ENCODE measurements around the gene MUL1. TPM values are rescaled to one million over a fixed set of nuclear protein-coding genes. Genes with fewer than 3 reads are reported as not detected.
A peak's percentile ranks its signal among the peaks of the same experiment; 100 is the strongest.

The MUL1 gene
- total RNA-seq, 1 donor from 2014 or later, result 19.9 TPM

GRCh38 chr1:20507248-20507563 lies 745 bp downstream of the MUL1 start:
- intact Hi-C loops (cut with DNase I), result no loop called here
- H3K4me1 ChIP-seq, result peaks cover 27% of the 10 kb centered on the region
- DNase-seq (ENCODE audit: extremely low spot score in 2 of 2), result no peak
- H3K27me3 ChIP-seq, result no peaks in the 10 kb centered on the region
- H3K9me3 ChIP-seq, result no peaks in the 10 kb centered on the region
- TF ChIP-seq POLR2AphosphoS5 (IDR thresholded peaks at IDR 0.05; ENCODE audit: insufficient read depth in 1 of 2, low read depth in 1 of 2), result no peak
- no peak for TF ChIP-seq CTCF (IDR thresholded peaks at IDR 0.05)
- TF ChIP-seq POLR2A (IDR thresholded peaks at IDR 0.05), result no peak
- H3K27ac ChIP-seq, result peak overlapping the region; percentile 80
- H3K36me3 ChIP-seq, result peaks cover 0 to 3% of the 10 kb centered on the region in 2 donors
- H3K4me3 ChIP-seq, result peak overlapping the region; percentile 90 to 98

- H3K9me3 ChIP-seq, result no peaks in the 10 kb centered on the region
- peaks cover 27% of the 10 kb centered on the region for H3K4me1 ChIP-seq
- no peak overlapping the region for H3K4me3 ChIP-seq
- DNase-seq (ENCODE audit: extremely low spot score in 2 of 2), result no peak
- intact Hi-C loops (cut with DNase I), result no loop called here
- no peak for TF ChIP-seq CTCF (IDR thresholded peaks at IDR 0.05)
- no peak for TF ChIP-seq POLR2A (IDR thresholded peaks at IDR 0.05)
- no peak for TF ChIP-seq POLR2AphosphoS5 (IDR thresholded peaks at IDR 0.05; ENCODE audit: insufficient read depth in 1 of 2, low read depth in 1 of 2)
- H3K27ac ChIP-seq, result no peak overlapping the region
- H3K36me3 ChIP-seq, result peaks cover 0 to 21% of the 10 kb centered on the region in 2 donors
- H3K27me3 ChIP-seq, result no peaks in the 10 kb centered on the region
Measured at GRCh38 chr1:20505488-20505887, 2.5 kb downstream of the MUL1 start.

GRCh38 chr1:20500716-20501115 lies 7.2 kb downstream of the MUL1 start:
- Histone ChIP-seq H3K36me3 (peaks cover 3 to 49% of the 10 kb centered on the region in 2 donors), H3K9me3 (no peaks in the 10 kb centered on the region), H3K4me1 (peaks cover 10% of the 10 kb centered on the region), H3K27me3 (no peaks in the 10 kb centered on the region), H3K27ac (no peak overlapping the region), H3K4me3 (no peak overlapping the region)
- DNase-seq (ENCODE audit: extremely low spot score in 2 of 2), result no peak
- intact Hi-C loops (cut with DNase I), result no loop called here
- no peak for TF ChIP-seq POLR2AphosphoS5 (IDR thresholded peaks at IDR 0.05; ENCODE audit: insufficient read depth in 1 of 2, low read depth in 1 of 2)

GRCh38 chr1:20499718-20500117 lies 8.2 kb downstream of the MUL1 start:
- H3K27ac ChIP-seq, result no peak overlapping the region
- H3K4me3 ChIP-seq, result no peak overlapping the region
- no peak for DNase-seq (ENCODE audit: extremely low spot score in 2 of 2)
- no peak for TF ChIP-seq POLR2A (IDR thresholded peaks at IDR 0.05)
- TF ChIP-seq POLR2AphosphoS5 (IDR thresholded peaks at IDR 0.05; ENCODE audit: insufficient read depth in 1 of 2, low read depth in 1 of 2), result no peak
- no peak for TF ChIP-seq CTCF (IDR thresholded peaks at IDR 0.05)
- H3K27me3 ChIP-seq, result no peaks in the 10 kb centered on the region
- H3K4me1 ChIP-seq, result no peaks in the 10 kb centered on the region
- H3K9me3 ChIP-seq, result no peaks in the 10 kb centered on the region
- peaks cover 3 to 49% of the 10 kb centered on the region in 2 donors for H3K36me3 ChIP-seq
- intact Hi-C loops (cut with DNase I), result loop anchor here (10.0 kb wide), 2 partner anchors 135 to 295 kb away; no protein-coding TSS in a partner anchor

GRCh38 chr1:20499105-20499504 lies 8.8 kb downstream of the MUL1 start:
- Histone ChIP-seq H3K27ac (no peak overlapping the region), H3K9me3 (no peaks in the 10 kb centered on the region), H3K4me3 (no peak overlapping the region), H3K4me1 (no peaks in the 10 kb centered on the region), H3K36me3 (peaks cover 3 to 49% of the 10 kb centered on the region in 2 donors), H3K27me3 (no peaks in the 10 kb centered on the region)
- intact Hi-C loops (cut with DNase I), result loop anchor here (10.0 kb wide), 2 partner anchors 134 to 294 kb away; no protein-coding TSS in a partner anchor
- no peak for TF ChIP-seq POLR2A (IDR thresholded peaks at IDR 0.05)
- TF ChIP-seq CTCF (IDR thresholded peaks at IDR 0.05), result no peak
- no peak for TF ChIP-seq POLR2AphosphoS5 (IDR thresholded peaks at IDR 0.05; ENCODE audit: insufficient read depth in 1 of 2, low read depth in 1 of 2)
- DNase-seq (ENCODE audit: extremely low spot score in 2 of 2), result no peak
